Stimulated activated naive CD4-positive, alpha-beta T cell treated with Interleukin-2 at 50 U/mL for 16 hours (primary cell): ENCODE measurements around the gene PTCD1.
"Not testable (repeated sequence)": the region's sequence is repeated elsewhere in the genome, so short reads cannot be mapped to it uniquely, and the experiment has no call there.

Source experiments
- DNase-seq: peaks from one replicate; lab custom pipeline; 2025; lab: John Stamatoyannopoulos, UW

PTCD1 gene

DNA sequence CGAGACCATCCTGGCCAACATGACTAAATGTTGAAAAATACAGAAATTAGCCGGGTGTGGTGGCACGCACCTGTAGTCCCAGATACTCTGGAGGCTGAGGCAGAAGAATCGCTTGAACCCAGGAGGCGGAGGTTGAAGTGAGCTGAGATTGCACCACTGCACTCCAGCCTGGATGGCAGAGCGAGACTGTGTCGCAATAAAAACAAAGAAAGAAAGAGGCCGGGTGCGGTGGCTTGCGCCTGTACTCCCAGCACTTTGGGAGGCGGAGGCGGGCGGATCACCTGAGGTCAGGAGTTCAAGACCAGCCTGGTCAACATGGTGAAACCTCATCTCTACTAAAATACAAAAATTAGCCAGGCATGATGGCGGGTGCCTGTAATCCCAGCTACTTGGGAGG lies 51.4 kb downstream of the PTCD1 start:
- DNase-seq, result not testable (repeated sequence)

DNA sequence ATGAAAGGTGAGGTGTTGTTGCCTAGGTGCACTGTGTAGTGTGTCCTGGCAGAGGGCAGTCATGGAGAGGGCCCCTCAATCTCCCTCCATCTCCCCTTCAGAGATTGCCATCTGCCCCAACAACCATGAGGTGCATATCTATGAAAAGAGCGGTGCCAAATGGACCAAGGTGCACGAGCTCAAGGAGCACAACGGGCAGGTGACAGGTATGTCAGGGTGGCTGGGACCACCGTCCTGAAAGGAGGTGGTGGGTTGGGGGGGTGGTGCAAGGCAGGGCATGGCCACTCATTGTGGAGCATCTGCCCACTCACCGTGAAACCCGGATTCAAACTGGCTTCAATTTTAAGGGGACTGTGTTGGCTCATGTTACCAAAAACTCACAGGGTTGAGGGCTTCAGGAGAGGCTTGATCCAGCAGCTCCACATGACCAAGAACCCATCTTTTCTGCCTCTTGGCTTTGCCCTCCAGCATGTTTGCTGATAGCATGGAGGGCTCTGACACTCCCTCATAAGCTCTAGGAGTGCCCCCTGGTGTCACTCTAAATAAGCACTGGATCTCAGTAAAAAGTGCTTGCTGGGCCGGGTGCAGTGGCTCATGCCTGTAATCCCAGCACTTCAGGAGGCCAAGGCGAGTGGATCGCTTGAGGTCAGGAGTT lies 51.9 kb downstream of the PTCD1 start:
- DNase-seq, result peak; percentile 11

DNA sequence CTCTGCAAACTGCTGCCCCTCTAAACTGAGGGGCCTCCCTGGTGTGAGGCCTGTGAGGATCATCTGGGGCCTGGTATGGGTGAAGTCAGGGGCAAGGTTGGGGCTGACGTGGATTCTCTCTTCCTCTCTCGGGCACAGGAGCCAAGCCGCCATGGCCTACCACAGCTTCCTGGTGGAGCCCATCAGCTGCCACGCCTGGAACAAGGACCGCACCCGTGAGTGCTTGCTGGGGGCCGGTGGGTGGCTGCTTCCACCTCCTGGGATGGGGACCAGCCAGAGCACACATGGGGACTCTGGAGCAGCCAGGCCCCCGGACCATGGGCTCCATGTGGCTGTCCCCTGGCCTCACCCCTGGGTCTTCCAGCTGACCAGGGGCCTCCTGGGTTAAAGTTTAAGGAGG lies 53.0 kb downstream of the PTCD1 start:
- DNase-seq, result no peak

DNA sequence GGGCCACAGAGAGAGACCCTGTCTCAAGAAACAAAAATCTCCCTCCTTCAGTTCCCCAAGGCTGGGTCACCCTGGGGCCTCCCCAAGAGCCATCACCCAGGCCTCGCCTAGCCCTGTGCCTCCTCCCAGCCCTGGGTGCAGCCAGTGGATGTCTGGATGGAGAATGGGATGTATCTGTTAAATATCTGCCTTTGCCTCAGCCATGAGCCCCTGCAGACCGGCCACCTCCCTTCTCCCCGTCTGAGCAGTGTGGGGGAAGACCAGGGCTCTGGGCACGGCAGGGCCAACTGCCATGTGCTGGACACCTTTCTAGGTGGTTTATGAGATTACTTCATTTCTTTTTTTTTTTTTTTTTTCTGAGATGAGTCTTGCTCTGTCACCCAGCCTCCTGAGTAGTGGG lies 54.1 kb downstream of the PTCD1 start:
- DNase-seq, result no peak

DNA sequence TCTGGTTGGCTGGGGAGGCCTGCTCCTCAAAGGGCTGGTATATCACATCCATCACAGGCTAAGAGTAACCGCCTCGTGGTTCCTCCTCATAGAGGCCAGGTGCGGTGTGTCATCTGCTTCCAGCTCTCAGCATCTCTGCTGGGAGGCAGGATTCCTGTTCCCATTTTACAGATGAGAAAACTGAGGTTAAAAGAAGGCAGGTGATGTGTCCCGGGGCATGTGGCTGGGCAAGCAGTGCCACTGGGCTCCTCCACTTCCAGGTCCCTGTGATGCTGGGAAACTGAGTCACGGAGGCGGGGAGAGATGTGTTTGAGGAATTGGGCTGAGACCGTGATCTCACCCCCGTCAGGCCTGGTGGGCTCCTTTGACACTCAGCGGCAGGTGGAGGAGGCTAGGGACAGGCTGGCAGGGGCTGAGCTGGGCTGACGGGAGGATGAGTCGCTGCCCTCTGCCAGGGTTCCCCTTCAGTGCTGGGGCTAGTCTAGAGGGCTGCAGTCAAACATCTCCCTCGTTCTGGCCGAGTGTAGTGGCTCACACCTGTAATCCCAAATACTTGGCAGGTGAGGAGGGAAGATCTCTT lies 54.7 kb downstream of the PTCD1 start:
- no peak for DNase-seq

DNA sequence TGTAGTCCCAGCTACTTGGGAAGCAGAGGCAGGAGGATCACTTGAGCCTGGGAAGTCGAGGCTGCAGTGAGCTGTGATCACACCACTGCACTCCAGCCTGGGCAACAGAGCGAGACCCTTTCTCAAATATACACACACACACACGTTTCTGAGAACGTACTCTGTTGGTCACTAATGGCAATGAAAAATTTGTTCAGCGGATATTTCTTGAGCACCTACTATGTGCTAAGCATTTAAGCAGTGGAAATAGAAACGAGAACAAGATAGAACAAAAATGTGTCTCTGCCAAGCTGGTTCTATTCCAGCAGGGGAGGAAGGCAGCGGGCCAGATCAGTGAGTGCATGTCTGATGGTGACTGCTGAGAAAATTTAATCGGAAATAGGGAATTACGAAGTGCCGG lies 55.4 kb downstream of the PTCD1 start:
- no peak for DNase-seq

DNA sequence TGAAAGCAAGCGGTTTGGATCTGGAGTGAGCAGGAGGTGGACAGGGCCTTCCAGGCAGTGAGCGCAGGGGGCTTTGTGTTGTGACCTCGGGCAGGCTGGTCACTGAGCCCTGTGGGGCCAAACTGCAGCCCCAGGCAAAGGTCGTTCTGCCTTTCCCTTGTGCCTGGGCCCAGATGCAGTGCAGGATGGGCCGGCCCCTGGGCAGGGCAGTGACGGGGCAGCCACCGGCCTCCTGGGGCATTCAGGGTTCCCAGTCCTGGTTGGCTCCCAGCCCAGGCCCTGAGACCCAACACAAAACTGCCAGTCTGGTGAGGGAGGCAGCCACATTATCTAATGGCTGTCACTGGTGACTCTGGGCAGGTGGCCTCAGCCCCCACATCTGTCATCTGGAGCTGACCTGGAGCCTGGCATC lies 56.9 kb downstream of the PTCD1 start:
- no peak for DNase-seq

DNA sequence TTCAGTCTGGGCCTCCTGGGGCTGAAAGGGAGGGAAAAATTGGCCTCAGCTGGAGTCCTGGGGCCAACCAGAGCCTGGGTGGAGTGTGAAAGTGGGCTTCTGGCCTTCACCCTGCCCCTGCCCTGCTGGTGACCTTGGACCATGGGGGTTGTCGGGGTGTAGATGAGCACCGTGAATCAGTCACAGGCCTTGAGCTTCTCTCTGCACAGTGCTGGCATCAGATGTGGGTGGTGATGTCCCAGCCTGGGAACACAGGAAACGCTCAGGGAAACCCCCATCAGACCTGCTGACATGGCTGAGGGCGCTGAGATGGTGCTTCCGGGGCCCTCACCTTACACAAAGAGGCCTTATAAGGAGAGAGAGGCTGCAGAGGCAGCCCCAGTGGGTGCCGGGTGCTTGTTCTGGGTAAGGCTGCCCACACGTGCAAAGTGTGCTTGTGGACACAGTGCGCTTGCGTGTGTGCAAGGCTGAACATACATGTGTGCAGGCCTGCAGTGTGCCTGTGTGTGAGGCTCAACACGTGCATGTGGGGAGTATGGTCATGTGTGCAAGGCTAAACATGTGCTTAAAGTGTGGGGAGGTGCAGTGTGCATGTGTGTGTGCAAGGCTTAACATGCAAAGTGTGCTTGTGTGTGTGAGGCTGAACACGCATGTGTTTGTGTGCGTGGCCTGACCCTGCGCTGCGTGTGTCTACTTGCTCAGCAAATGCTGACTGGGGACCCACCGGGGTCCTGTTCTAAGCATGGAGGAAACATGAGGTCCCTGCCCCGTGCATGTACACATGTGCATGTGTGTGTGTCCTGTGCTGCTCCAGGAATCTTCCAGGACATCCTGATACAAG lies 57.6 kb downstream of the PTCD1 start:
- peak; percentile 90 for DNase-seq

DNA sequence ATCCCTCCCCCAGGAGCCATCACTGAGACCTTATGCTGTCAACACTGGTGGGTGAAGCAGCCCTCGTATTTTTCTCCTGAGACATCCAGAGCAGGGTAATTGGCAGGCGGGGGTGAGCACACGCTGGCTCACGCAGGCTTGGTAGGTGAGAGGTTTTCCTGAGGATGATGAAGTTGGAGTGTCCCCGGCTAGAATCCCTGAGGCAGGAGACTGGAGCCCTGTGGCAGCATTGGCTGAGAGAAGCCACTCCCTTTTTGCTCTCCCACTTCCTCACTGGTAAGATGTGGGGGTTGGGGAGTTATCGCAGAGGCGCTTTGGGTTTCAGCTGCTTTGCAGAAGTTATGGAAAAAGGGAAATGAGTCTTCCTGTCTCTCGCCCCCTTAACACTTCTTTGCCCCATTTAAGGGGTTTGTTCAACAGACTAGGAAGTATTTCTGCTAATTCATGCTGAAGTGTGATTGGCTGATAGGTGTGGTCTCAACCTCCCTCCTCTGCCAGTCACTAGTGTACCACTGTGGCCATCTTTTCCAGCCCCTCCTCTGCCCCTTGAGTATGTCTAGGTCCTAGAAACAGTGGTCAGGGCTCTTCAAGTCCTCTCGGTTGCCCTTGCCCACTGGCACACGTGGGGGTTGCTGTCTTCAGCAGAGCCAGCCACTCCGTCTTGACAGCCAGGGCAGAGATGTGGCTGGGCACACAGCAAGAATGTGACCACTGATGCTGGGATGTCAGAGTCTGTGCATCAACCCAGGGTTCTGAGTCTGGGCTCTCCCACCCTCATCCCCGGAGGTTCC lies 58.4 kb downstream of the PTCD1 start:
- DNase-seq, result peak; percentile 30

DNA sequence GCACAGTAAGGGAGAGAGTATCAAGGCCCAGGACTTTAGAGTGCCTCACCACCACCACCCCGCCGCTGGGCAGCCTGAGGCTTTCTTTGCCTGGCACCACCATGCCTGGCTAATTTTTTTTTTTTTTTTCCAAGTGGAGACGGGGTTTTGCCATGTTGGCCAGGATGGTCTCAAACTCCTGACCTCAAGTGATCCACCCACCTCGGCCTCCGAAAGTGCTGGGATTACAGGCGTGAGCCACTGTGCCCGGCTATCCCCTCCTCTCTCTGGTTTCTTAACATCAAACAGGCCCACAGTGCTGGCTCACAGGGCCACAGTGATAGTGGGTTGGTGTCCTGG lies 58.9 kb downstream of the PTCD1 start:
- DNase-seq, result not testable (repeated sequence)

DNA sequence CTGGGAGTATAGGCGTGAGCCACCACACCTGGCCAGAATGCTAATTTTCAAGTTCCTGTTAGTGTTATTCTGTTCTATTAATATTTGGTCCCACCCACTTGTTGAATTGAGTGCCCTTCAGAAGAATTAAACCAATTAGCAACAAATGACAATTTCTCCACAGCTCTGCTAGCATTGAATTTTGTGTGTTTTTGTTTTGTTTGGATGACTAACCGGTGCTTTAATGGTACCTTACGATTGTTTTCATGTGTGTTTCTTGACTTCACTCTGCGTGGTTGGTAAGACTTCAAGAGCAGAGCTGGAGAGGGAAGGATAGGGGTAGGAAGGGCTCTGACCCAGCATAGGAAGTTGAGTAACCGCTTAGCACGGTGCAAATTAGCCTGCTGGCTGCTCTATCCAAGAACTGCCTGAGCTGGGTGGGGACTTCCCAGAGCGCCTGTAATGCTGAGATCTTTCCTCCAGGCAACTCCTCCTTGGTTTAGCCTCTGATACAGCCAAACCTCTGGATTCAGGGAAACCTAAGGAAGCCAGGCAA lies 59.5 kb downstream of the PTCD1 start:
- peak; percentile 39 for DNase-seq

DNA sequence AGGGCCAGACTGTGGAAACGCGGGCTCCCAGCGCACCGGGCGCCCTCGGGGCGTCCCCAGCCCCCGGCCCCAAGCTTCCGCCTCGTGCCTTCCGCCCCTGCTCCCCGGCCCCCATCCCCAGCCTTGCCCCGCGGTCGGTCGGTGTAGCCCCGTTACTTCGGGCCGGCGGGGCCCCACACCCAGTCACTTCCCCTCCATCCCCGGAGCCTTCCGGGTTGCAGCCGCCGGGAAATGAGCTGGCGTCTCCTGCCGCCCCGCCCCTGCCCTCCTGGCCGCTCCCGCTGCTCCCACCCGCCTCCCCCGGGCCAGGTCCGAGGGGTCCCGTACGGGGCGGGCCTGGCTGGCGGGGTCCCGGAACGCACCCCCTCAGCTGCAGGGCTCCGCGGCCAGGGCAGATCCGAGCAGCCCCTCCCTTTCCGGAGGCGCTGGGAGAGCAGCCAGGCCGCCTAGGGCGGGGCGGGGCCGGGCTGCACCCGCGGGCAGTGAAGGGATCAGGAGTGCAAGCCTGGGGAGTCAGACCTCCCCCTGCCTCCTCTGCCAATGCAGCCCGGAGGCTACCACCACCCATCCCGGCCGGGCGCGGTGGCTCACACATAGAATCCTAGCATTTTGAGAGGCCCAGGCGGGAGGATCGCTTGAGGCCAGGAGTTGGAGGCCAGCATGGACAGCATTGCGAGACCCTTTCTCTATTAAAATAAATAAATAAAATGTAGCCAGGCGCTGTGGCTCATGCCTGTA lies 63.4 kb downstream of the PTCD1 start:
- peak; percentile 65 for DNase-seq

DNA sequence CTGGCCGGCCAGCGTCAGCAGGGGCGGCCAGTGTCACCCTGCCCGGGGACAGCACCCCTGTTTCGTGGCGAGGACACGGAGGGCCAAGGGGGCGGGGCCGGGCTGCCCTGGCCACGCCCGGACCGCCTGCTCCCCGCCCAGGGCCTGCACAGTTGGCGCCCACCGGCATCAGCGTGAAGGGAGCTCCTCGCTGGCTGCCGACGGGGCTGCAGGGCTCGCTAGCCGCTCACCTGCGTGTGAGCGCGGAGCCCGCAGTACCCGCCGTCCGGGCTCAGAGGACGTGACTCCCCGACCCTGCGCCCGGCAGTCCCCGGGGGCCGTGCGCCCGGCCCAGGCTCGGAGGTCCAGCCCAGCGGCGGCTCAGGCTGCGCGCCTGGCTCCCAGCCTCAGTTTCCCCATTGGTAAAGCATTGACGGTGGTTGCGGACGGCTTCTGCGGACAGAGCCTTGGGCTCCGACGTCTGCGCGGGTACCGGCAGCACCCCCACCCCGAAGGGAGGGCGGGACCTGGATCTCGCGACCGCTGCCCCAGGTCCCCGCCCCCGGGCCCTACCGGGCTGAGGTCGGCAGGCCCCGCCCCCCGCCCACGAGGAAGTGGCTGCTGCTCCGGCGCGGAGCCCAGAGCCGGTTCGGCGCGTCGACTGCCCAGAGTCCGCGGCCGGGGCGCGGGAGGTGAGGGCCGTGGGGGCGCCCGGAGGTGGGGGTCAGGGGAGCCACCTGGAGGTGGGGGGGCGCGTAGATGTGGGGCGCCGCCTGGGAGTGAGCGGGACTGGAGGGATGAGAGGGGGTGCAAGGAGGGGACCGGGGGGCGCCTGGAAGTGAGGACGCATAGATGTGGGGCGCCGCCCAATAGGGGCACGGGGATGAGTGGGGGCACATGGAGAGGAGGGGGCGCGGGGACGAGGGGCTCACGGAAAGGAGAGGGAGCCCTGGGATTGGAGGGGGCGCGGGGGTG lies 64.2 kb downstream of the PTCD1 start, which contains the start of gene ARPC1B:
Gene ARPC1B (plus strand): TSS at position 620 of the 954 bp plus-strand sequence. CDS start 10,985 bp downstream, outside the sequence.
- peak; percentile 90 for DNase-seq

DNA sequence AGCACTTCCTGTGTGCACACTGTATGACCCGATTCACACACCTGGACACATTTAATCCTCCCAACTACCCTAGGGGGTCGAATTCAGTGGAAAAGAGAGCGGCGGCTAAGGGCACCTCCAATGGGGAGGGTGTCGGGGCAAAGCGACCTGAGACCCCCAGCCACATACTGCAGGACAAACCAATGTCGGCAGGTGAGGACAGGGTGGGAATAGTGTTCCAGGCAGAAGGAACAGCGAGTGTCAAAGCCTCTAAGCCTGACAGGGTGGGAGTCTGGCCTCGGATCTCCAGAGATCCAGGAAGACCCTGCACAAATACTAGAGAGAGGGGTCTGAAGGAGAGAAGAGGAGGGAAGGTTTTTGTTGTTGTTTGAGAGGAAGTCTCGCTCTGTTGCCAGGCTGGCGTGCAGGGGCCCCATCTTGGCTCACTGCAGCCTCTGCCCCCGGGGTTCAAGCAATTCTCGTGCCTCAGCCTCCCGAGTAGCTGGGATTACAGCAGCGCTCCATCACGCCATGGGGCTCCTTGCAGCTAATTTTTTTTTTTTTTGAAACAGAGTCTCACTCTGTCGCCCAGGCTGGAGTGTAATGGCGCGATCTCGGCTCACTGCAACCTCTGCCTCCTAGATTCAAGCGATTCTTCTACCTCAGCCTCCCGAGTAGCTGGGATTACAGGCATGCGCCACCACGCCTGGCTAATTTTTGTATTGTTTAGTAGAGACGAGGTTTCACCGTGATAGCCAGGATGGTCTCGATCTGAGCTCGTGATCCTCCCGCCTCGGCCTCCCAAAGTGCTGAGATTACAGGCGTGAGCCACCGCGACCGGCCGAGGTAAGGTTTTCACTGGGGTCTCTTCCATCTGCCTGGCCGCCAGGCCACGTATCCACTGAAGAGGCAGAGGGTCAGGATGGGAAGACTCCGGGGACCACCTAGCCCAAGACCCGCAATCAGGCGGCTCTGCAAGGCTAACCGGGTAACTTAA lies 65.2 kb downstream of the PTCD1 start:
- no peak for DNase-seq

DNA sequence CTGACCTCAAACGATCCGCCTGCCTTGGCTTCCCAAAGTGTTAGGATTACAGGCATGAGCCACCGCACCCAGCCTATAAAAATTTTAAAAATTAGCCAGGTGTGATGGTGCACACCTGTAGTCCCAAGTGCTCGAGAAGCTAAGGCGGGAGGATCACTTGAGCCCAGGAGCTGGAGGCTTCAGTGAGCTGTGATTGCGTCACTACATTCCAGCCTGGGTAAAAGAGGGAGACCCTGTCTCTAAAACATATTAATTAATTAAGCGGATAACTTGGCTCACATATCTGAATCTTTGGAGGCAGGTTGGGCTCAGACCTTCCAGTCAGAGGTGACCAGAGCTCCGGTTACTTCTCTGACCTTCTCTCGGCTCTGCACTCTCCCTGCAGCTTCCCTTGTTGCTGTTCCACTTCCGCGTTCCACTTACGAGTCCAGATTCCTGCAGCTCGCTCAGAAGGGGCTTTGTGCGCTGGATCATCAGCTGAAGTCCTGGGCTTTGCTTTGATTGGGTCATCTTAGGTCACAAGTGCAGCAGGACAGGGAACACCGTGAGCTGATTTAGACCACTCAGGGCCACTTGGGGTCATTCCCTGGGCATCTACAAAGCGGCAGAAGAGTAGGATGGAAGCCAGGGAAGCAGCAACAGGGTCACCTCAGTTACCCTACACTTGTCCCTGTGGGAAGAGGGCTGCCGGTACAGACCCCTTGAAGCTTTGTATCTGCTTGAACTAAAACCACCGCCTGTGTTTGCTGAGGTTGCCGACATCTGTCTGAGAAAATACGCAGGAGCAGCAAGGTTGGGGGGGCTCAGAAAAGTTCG lies 66.1 kb downstream of the PTCD1 start:
- DNase-seq, result no peak

DNA sequence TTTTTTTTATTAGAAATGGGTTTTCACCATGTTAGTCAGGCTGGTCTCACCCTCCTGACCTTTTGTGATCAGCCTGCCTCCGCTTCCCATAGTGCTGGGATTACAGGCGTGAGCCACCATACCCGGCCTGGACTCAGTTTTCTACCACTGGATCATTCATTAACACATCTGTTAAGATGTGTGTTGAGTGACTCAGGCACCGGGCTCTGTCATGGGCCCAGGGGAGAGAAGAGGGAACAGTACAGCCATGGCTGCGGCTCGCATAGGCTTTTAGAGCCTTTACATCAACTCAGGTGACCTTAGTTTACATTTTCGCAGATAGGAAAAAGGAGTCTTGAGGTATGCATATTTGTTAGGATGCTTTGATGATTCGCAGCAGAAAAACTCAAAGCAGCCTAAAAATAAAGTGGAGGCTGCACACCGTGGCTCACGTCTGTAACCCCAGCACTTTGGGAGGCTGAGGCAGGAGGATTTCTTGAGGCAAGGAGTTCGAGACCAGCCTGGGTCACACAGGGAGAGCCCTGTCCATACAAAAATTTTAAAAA lies 67.2 kb downstream of the PTCD1 start:
- no peak for DNase-seq

DNA sequence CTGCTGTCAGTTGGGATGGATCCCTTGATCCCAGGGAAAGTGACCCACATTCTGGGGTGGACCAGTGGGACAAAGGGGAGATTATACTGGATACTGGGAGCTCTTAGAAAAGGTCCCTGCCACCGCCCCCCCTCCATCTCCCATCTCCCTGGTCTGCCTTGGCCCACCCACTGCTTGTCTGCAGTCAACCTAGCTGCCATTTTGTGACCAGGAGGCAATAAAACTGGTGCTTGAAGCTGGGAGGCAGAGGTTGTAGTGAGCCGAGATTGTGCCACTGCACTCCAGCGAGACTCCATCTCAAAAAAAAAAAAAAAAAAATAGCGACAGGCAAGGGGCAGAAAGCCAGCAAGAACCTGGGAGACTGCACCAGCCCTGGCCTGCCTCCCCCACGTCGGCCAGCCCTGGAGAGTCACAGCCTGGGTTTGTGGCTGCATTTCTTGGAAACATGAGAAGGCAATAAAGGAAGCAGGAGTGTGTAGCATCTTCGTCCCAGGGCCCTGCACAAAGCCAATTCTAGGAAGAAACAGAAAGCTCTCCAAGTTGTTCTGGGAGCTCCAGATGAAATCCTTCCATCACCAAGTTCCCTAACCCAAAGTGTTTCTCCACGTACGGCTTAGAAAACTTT lies 68.7 kb downstream of the PTCD1 start:
- DNase-seq, result no peak
